Measurements from ENCODE around the gene SENP5. TPM values are rescaled to one million over a fixed set of nuclear protein-coding genes. Genes with fewer than 3 reads are reported as not detected.
"Not testable (repeated sequence)": the region's sequence is repeated elsewhere in the genome, so short reads cannot be mapped to it uniquely, and the experiment has no call there.

SENP5 gene
- total and polyA plus RNA-seq, 4 donors = 29.0 to 64.9 (median 40.1) TPM

DNA sequence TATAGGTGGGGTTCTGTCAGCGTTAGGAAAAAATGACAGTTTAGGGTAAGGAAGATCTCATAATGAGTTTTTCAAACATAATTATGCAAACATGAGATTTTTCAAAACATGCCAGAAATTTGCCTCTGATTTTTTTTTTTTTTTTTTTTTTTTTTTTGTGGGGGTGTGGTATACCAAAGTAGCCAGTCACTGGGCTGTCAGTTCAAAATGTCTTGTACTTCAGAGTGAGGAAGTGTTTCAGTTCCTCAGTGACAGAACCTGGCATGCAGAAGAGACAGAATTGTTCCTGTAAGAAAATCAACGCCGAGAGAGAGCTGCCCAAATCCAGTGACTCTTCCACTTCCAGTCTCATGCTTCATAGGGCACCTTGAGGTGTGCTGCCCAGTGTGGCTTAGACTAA is 64.9 kb downstream of the SENP5 start:
- Histone ChIP-seq H3K36me3 (ENCODE audit: control insufficient read depth, insufficient read depth, low read length) (peaks cover 36% of the 10 kb centered on the region), H3K4me1 (ENCODE audit: control insufficient read depth, insufficient read depth, low read length) (no peaks in the 10 kb centered on the region), H3K27me3 (ENCODE audit: control insufficient read depth, insufficient read depth, low read length) (no peaks in the 10 kb centered on the region), H3K27ac (ENCODE audit: low read depth, low read length) (no peak overlapping the region), H3K9me3 (ENCODE audit: control insufficient read depth, insufficient read depth, low read length) (no peaks in the 10 kb centered on the region), H3K4me3 (ENCODE audit: low read depth, low read length) (no peak overlapping the region)
- WGBS (ENCODE audit: insufficient coverage) = no CpG with 5 or more reads among the region's 3 CpGs
- no peak for DNase-seq (ENCODE audit: low read depth in 4 of 6, low spot score in 6 of 6)

DNA sequence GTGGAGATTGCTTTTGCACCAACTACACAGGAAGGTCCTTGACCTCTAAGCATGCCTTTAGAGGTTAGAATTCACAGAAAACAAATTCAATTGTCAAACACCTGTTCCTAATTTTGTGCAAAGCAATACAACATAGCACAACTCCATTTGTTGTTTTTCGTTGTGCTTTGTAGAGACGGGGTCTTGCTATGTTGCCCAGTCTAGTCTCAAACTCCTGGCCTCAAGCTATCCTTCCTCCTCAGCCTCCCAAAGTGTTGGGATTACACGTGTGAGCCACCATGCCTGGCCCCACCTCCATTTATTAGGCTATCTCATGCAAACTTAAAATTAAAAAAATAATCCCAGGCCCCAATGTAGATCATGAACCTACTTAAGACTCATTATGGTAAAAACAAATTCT is 68.6 kb downstream of the SENP5 start:
- Histone ChIP-seq H3K36me3 (ENCODE audit: control insufficient read depth, insufficient read depth, low read length) (peaks cover 50% of the 10 kb centered on the region), H3K4me3 (ENCODE audit: low read depth, low read length) (no peak overlapping the region), H3K27me3 (ENCODE audit: control insufficient read depth, insufficient read depth, low read length) (no peaks in the 10 kb centered on the region), H3K4me1 (ENCODE audit: control insufficient read depth, insufficient read depth, low read length) (peaks cover 12% of the 10 kb centered on the region), H3K9me3 (ENCODE audit: control insufficient read depth, insufficient read depth, low read length) (no peaks in the 10 kb centered on the region), H3K27ac (ENCODE audit: low read depth, low read length) (no peak overlapping the region)
- DNase-seq (ENCODE audit: low read depth in 4 of 6, low spot score in 6 of 6) = no peak
- WGBS (ENCODE audit: insufficient coverage) = 92% methylated on average over 3 of the region's 3 CpGs

DNA sequence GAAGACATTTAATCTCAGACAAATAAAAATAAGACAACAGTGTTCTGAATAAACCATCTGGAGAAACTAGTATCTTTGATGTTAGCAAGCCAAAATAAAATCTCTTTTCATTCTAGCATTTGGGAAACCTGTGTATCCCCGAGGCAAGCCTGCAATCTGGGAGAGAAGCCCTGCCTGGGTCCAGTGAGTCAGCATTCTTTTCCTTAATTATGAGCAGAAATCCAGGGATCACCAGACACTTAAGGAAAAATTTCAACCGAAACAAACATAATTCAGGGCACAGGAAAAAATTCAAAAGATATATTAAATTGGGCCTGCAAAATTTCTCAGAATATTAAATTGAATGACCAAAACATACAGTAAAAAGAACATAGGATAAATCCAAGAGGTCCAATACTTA is 70.4 kb downstream of the SENP5 start:
- 75% methylated on average over 1 of the region's 2 CpGs for WGBS (ENCODE audit: insufficient coverage)
- H3K4me3 ChIP-seq (ENCODE audit: low read depth, low read length) = no peak overlapping the region
- no peaks in the 10 kb centered on the region for H3K27me3 ChIP-seq (ENCODE audit: control insufficient read depth, insufficient read depth, low read length)
- DNase-seq (ENCODE audit: low read depth in 4 of 6, low spot score in 6 of 6) = no peak
- no peaks in the 10 kb centered on the region for H3K9me3 ChIP-seq (ENCODE audit: control insufficient read depth, insufficient read depth, low read length)
- H3K27ac ChIP-seq (ENCODE audit: low read depth, low read length) = no peak overlapping the region
- peaks cover 12% of the 10 kb centered on the region for H3K4me1 ChIP-seq (ENCODE audit: control insufficient read depth, insufficient read depth, low read length)
- H3K36me3 ChIP-seq (ENCODE audit: control insufficient read depth, insufficient read depth, low read length) = peaks cover 48% of the 10 kb centered on the region

DNA sequence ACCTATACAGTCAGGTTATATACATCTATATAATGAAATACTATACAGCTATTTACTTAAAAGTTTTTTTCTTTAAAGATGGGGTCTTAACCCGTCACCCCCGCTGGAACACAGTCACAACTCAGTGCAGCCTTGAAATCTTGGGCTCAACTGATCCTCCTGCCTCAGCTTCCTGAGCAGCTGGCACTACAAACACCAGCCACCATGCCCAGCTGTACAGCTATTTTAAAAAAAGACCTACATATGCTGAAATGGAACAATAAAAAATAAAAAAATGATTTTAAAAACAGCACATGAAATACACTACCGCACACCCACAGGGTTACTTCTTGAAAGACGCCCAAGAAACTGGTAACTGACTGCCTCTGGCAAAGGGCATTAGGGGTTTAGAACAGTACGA is 70.9 kb downstream of the SENP5 start:
- Histone ChIP-seq H3K4me1 (ENCODE audit: control insufficient read depth, insufficient read depth, low read length) (peaks cover 15% of the 10 kb centered on the region), H3K27ac (ENCODE audit: low read depth, low read length) (no peak overlapping the region), H3K36me3 (ENCODE audit: control insufficient read depth, insufficient read depth, low read length) (peaks cover 47% of the 10 kb centered on the region), H3K4me3 (ENCODE audit: low read depth, low read length) (no peak overlapping the region), H3K27me3 (ENCODE audit: control insufficient read depth, insufficient read depth, low read length) (no peaks in the 10 kb centered on the region), H3K9me3 (ENCODE audit: control insufficient read depth, insufficient read depth, low read length) (no peaks in the 10 kb centered on the region)
- WGBS (ENCODE audit: insufficient coverage) = 80% methylated on average over 1 of the region's 5 CpGs
- no peak for DNase-seq (ENCODE audit: low read depth in 4 of 6, low spot score in 6 of 6)

DNA sequence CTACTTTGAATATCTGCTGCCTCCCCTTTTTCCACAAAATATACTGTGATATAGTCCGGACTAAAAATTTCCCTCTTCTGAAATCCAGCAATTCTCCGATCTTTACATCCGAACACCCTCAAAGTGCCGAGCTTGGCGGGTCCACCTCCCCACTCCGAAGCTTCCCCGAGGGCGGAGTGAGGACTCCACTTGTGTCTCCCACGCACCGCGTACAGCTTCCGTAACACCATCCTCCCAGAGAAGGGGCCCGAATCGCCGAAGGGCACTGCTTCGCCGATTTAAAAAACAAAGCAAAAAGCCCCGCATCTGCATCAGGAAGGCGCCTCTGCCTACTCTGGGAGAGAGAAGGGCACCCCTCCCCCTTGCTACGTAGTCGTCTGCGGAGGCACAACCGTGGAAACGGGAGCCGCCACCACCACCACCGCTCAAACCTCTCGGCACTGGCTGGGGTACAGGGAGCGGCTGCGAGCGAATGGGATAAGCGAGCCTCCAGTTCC is 74.1 kb downstream of the SENP5 start:
- DNase-seq (ENCODE audit: low read depth in 4 of 6, low spot score in 6 of 6) = no peak

DNA sequence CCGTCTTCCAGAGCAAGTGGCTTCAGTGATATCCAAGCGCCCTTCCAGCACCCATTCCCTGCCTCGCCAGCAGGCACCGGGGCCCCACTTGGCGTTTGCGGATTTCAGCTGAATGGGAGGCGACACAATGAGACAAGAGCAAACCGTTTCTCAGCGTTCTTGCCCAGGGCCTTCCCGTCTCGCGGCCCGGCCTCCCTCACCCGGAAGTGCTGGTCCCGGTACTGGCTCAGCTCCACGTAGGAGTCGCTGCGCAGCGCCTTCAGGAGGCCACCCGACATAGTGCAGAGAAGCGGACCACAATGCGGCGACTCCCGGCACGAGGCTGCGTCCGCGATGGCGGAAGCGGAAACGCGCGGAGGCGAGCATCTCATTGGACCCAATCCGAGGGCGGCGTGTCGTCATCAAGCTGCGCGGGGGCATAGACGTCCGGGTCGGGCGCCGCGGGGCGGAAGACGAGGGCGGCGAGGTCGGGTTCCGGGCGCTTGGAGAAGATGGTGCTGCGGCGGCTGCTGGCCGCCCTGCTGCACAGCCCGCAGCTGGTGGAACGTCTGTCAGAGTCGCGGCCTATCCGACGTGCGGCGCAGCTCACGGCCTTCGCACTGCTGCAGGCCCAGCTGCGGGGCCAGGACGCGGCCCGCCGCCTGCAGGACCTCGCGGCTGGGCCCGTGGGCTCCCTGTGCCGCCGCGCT is 74.7 kb downstream of the SENP5 start, which contains the start of gene NCBP2:
Gene NCBP2 (minus strand): TSS at position 303 of the 689 bp plus-strand sequence. CDS start 25 bp downstream, at position 278.
- H3K27ac ChIP-seq (ENCODE audit: low read depth, low read length) = peak within 1 kb of the TSS; percentile 95
- H3K4me1 ChIP-seq (ENCODE audit: control insufficient read depth, insufficient read depth, low read length) = peaks cover 18% of the 10 kb centered on the region
- H3K4me3 ChIP-seq (ENCODE audit: low read depth, low read length) = peak within 1 kb of the TSS; percentile 98
- DNase-seq (ENCODE audit: low read depth in 4 of 6, low spot score in 6 of 6) = peak; percentile 96 to 99 (median 97)
- H3K27me3 ChIP-seq (ENCODE audit: control insufficient read depth, insufficient read depth, low read length) = no peaks in the 10 kb centered on the region
- no peaks in the 10 kb centered on the region for H3K9me3 ChIP-seq (ENCODE audit: control insufficient read depth, insufficient read depth, low read length)
- WGBS (ENCODE audit: insufficient coverage) = under 1% methylated on average over 77 of the region's 77 CpGs
- H3K36me3 ChIP-seq (ENCODE audit: control insufficient read depth, insufficient read depth, low read length) = peaks cover 38% of the 10 kb centered on the region

More for the DNA sequence above, 74.1 kb downstream of the SENP5 start:
- peaks cover 36% of the 10 kb centered on the region for H3K36me3 ChIP-seq (ENCODE audit: control insufficient read depth, insufficient read depth, low read length)
- H3K4me1 ChIP-seq (ENCODE audit: control insufficient read depth, insufficient read depth, low read length) = peaks cover 18% of the 10 kb centered on the region
- no peaks in the 10 kb centered on the region for H3K27me3 ChIP-seq (ENCODE audit: control insufficient read depth, insufficient read depth, low read length)
- H3K4me3 ChIP-seq (ENCODE audit: low read depth, low read length) = peak overlapping the region; percentile 98
- peak overlapping the region; percentile 95 for H3K27ac ChIP-seq (ENCODE audit: low read depth, low read length)
- H3K9me3 ChIP-seq (ENCODE audit: control insufficient read depth, insufficient read depth, low read length) = no peaks in the 10 kb centered on the region
- 0% methylated on average over 28 of the region's 31 CpGs for WGBS (ENCODE audit: insufficient coverage)

DNA sequence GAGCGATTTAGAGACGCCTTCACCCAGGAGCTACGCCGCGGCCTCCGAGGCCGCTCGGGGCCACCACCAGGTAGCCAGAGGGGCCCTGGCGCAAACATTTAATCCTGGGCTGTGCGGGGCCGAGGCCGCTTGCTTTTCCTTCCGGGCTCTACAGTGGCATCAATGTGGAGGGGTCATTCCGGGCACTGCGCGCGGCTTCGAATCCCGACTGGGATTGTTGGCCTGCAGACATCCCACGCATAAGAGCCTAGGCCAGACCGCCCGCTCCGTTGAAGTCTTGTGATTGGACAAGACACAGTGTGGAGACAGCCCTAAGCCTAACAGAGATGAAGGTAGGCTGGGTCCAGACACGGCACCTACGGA is 75.2 kb downstream of the SENP5 start:
- H3K9me3 ChIP-seq (ENCODE audit: control insufficient read depth, insufficient read depth, low read length) = no peaks in the 10 kb centered on the region
- no peak for DNase-seq (ENCODE audit: low read depth in 4 of 6, low spot score in 6 of 6)
- H3K36me3 ChIP-seq (ENCODE audit: control insufficient read depth, insufficient read depth, low read length) = peaks cover 39% of the 10 kb centered on the region
- 1% methylated on average over 25 of the region's 25 CpGs for WGBS (ENCODE audit: insufficient coverage)
- no peak overlapping the region for H3K27ac ChIP-seq (ENCODE audit: low read depth, low read length)
- H3K4me1 ChIP-seq (ENCODE audit: control insufficient read depth, insufficient read depth, low read length) = peaks cover 18% of the 10 kb centered on the region
- H3K4me3 ChIP-seq (ENCODE audit: low read depth, low read length) = peak overlapping the region; percentile 98
- no peaks in the 10 kb centered on the region for H3K27me3 ChIP-seq (ENCODE audit: control insufficient read depth, insufficient read depth, low read length)

DNA sequence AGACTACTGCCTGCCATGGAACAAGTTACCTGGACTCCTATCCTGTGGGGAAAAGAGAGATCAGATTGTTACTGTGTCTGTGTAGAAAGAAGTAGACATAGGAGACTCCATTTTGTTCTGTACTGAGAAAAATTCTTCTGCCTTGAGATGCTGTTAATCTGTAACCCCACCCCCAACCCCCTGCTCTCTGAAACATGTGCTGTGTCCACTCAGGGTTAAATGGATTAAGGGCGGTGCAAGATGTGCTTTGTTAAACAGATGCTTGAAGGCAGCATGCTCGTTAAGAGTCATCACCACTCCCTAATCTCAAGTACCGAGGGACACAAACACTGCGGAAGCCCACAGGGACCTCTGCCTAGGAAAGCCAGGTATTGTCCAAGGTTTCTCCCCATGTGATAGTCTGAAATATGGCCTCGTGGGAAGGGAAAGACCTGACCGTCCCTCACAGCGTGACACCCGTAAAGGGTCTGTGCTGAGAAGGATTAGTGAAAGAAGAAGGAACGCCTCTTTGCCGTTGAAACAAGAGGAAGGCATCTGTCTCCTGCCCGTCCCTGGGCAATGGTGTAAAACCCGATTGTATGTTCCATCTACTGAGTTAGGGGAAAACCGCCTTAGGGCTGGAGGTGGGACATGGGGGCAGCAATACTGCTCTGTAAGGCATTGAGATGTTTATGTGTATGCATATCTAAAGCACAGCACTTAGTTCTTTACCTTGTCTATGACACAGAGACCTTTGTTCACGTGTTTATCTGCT is 76.5 kb downstream of the SENP5 start:
- not testable (repeated sequence) for H3K9me3 ChIP-seq (ENCODE audit: control insufficient read depth, insufficient read depth, low read length); H3K4me3 ChIP-seq (ENCODE audit: low read depth, low read length); H3K27ac ChIP-seq (ENCODE audit: low read depth, low read length); DNase-seq (ENCODE audit: low read depth in 4 of 6, low spot score in 6 of 6); H3K27me3 ChIP-seq (ENCODE audit: control insufficient read depth, insufficient read depth, low read length)
- Histone ChIP-seq H3K36me3 (ENCODE audit: control insufficient read depth, insufficient read depth, low read length) (peaks cover 41% of the 10 kb centered on the region), H3K4me1 (ENCODE audit: control insufficient read depth, insufficient read depth, low read length) (peaks cover 18% of the 10 kb centered on the region)
- WGBS (ENCODE audit: insufficient coverage) = 87% methylated on average over 8 of the region's 14 CpGs

DNA sequence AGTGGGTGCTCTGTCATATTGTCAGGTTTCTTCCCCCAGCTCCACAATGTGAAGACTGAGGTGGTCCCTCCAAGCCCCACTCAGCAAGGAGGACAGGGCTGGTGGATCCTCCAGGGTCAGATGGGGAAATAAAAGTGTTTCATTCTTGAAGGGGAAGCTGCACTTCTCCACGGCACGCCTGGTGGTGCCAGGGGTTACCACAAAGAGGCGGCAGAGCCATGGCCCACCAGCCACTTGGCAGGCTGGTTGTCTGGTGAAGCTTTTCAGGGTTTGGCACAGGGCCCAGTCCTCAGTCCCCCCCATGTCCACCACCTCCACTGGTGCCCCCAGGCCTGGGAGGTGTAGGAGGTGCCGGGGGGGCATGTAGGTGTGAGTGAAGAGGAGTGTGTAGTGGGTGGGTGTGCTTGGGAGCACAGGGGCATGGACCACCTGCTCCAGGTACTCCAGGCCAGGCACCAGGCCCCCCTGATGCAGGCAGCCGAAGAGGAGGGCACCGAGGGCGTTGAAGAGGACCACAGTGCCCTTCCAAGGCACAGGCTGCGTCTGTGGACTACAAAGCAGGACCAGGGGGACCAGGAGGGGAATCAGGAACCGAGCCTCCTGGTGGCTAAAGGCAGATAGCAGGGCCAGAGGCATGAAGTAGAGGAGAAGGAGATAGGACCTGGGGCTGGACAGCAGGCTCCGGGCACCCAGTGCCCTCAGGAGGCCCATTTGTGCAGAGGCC is 79.6 kb downstream of the SENP5 start:
- H3K36me3 ChIP-seq (ENCODE audit: control insufficient read depth, insufficient read depth, low read length) = peaks cover 38% of the 10 kb centered on the region
- H3K4me1 ChIP-seq (ENCODE audit: control insufficient read depth, insufficient read depth, low read length) = peaks cover 6% of the 10 kb centered on the region
- no peak overlapping the region for H3K4me3 ChIP-seq (ENCODE audit: low read depth, low read length)
- DNase-seq (ENCODE audit: low read depth in 4 of 6, low spot score in 6 of 6) = no peak
- no peaks in the 10 kb centered on the region for H3K27me3 ChIP-seq (ENCODE audit: control insufficient read depth, insufficient read depth, low read length)
- WGBS (ENCODE audit: insufficient coverage) = 83% methylated on average over 10 of the region's 10 CpGs
- no peak overlapping the region for H3K27ac ChIP-seq (ENCODE audit: low read depth, low read length)
- H3K9me3 ChIP-seq (ENCODE audit: control insufficient read depth, insufficient read depth, low read length) = no peaks in the 10 kb centered on the region

All from spinal cord (tissue), 10 donors.